HG03064 (cell line): ENCODE measurements around the gene PCDH10.
"Not testable (repeated sequence)": the region's sequence is repeated elsewhere in the genome, so short reads cannot be mapped to it uniquely, and the experiment has no call there.

Source experiments
- ATAC-seq: cut with Tn5 transposase; IDR thresholded peaks from one replicate; pipeline ENCODE4 v1.9.1; 2021; ENCODE audit warnings: low read depth; ENCODE audit not compliant: unreplicated experiment

Gene PCDH10

GRCh38 chr4:133240451-133240850 lies 91.4 kb downstream of the PCDH10 start:
- not testable (repeated sequence) for ATAC-seq
